PFSK-1 (cell line): ENCODE data around the gene MRPL9.

Experiments
- FOXP2 ChIP-seq: optimal IDR thresholded peaks from 2 replicates; pipeline ENCODE3; 2011; ENCODE audit warnings: borderline replicate concordance, control low read depth, inconsistent platforms; ENCODE audit not compliant: insufficient read depth; ENCODE audit errors: extremely low read length, extremely low read depth
- POLR2AphosphoS5 ChIP-seq: IDR thresholded peaks from 2 replicates; pipeline ENCODE4 v1.6.1; 2012; ENCODE audit warnings: low read depth, mild to moderate bottlenecking, control low read depth, low read length, moderate library complexity
- SIN3A ChIP-seq: IDR thresholded peaks from 2 replicates; pipeline ENCODE4 v1.6.1; 2012; ENCODE audit warnings: mild to moderate bottlenecking, low read length, moderate library complexity, borderline replicate concordance; ENCODE audit not compliant: insufficient read depth
- TAF1 ChIP-seq: IDR thresholded peaks from 2 replicates; pipeline ENCODE4 v1.6.1; 2012; ENCODE audit warnings: low read length, control low read depth, borderline replicate concordance; ENCODE audit not compliant: insufficient read depth
- TF ChIP-seq, protein P1 (sequence below), 2 experiments: IDR thresholded peaks; 2 replicates each; pipeline versions ENCODE4 v1.6.1 to v1.8.0; 2011 to 2012; ENCODE audit warnings: low read depth in 2 of 2, low read length in 2 of 2, control low read depth in 1 of 2, inconsistent platforms in 1 of 2, mild to moderate bottlenecking in 1 of 2, moderate library complexity in 1 of 2; ENCODE audit not compliant: insufficient read depth in 1 of 2

MRPL9 gene

DNA sequence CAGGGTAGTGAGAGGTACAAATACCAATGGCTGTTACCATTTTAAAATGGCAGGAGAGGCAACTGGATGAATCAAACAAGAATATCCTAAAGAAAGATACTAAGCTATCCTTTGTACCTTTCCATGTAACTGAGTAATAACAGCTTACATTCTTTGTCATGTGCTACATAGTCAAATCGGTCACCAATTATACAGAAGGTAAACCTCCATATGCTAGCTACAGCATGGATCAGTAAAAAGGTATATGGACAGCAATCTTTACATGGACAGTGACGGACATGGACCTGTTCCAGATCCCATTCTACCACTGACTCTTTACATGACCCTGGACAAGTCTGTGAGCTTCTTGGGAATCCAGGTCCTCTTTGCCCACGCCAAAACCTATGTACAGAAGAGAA, 13.4 kb upstream of the MRPL9 start:
- TF ChIP-seq, protein P1, sequence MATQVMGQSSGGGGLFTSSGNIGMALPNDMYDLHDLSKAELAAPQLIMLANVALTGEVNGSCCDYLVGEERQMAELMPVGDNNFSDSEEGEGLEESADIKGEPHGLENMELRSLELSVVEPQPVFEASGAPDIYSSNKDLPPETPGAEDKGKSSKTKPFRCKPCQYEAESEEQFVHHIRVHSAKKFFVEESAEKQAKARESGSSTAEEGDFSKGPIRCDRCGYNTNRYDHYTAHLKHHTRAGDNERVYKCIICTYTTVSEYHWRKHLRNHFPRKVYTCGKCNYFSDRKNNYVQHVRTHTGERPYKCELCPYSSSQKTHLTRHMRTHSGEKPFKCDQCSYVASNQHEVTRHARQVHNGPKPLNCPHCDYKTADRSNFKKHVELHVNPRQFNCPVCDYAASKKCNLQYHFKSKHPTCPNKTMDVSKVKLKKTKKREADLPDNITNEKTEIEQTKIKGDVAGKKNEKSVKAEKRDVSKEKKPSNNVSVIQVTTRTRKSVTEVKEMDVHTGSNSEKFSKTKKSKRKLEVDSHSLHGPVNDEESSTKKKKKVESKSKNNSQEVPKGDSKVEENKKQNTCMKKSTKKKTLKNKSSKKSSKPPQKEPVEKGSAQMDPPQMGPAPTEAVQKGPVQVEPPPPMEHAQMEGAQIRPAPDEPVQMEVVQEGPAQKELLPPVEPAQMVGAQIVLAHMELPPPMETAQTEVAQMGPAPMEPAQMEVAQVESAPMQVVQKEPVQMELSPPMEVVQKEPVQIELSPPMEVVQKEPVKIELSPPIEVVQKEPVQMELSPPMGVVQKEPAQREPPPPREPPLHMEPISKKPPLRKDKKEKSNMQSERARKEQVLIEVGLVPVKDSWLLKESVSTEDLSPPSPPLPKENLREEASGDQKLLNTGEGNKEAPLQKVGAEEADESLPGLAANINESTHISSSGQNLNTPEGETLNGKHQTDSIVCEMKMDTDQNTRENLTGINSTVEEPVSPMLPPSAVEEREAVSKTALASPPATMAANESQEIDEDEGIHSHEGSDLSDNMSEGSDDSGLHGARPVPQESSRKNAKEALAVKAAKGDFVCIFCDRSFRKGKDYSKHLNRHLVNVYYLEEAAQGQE (IDR thresholded peaks at IDR 0.05; ENCODE audit: insufficient read depth in 1 of 2, low read depth in 2 of 2, low read length in 2 of 2), result no peak
- TF ChIP-seq FOXP2 (no peak), POLR2AphosphoS5 (no peak), SIN3A (no peak), TAF1 (no peak)

DNA sequence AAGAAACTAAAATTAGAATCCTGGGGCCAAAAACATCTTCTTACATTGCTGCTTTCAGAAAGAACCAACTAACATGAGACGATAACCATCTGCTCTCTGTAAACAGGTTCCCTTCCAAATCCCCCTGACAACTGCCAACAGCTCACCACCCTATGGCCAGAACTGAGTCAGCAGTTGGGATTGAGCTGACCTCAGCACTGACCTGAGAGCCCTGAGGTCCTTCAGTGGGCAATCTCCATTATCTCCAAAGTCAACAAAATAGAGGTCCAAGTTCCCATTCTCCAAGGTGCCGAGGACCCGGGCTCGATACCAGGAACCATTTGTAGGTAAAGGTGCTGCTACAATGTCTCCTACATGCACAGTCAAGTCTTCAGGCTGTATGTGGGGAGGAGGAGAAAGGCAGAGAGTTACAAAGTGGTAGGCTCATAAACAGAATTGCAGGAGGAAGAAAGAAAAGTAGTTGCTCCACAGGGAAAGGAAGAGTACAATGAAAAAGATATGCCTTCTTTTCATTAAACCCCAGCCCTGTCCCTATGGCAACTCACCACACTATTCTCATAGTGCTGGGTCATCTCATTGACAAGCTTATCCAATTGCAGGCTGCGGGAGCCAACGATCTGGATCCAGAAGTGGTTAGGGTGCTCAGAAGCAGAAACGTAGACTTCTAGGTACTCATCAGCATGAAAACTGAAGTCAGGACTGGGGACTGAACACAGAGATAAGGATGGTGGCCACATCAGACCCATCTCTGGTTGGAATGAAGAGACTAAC, 12.8 kb upstream of the MRPL9 start:
- TF ChIP-seq POLR2AphosphoS5 (no peak), SIN3A (no peak), TAF1 (no peak), FOXP2 (no peak)
- TF ChIP-seq, protein P1 (IDR thresholded peaks at IDR 0.05; ENCODE audit: insufficient read depth in 1 of 2, low read depth in 2 of 2, low read length in 2 of 2), result no peak

DNA sequence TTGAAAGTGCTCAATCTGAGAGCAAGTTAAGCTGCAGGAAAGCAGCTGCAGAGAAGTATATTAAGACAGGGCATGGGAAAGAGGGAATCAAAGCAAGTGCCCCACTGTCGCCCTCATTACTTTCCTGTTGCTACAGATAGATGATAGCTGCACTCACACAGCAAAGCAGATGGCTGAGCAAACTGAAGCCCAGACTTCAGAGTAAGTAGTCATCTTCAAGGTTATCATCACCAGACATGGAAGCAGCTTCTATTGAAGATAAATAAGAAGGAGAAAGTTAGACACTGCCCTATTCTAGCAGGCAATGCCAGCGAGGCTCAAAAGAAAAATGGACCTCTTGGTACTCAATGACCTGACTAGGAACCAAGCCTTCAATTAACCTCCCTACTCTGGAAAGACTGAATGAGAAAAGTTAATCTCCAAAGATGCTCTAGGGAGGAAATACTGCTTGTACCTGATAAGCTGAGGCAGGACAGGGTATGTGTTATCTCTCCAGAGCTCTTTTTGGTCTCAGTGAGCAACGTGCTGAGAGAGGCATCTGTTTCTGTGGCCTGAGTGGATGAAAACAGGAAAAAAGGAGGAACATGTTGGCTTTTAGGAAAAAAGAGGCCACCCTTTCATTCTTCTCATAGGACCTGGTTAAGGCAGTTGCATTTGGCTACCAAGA, 11.1 kb upstream of the MRPL9 start:
- TF ChIP-seq FOXP2 (no peak), TAF1 (no peak), POLR2AphosphoS5 (no peak), SIN3A (no peak)
- TF ChIP-seq, protein P1 (IDR thresholded peaks at IDR 0.05; ENCODE audit: insufficient read depth in 1 of 2, low read depth in 2 of 2, low read length in 2 of 2), result no peak

DNA sequence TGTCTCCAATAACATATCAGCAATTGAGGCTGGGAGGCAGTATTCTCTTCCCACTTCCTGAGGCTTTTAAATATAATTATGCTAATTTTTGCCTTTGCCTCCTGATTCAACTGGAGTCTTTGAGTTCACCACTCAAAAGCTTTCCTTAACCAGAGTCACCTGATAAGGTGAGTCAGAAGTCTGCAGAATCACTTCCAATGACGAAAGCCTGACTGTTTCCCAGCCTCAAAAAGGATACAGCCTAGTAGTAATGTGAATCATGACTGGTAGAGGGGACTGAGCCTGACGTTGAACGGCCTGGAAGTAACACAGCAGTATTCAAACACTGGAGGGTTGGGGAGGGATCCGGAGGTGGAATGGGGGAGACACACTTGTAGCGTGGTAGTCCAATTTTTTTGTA, 10.4 kb upstream of the MRPL9 start:
- no peak for TF ChIP-seq POLR2AphosphoS5
- TF ChIP-seq, protein P1 (IDR thresholded peaks at IDR 0.05; ENCODE audit: insufficient read depth in 1 of 2, low read depth in 2 of 2, low read length in 2 of 2), result no peak
- no peak for TF ChIP-seq FOXP2
- TF ChIP-seq SIN3A, result no peak
- no peak for TF ChIP-seq TAF1
